ENCODE measurements around the gene GPR3.

DNA sequence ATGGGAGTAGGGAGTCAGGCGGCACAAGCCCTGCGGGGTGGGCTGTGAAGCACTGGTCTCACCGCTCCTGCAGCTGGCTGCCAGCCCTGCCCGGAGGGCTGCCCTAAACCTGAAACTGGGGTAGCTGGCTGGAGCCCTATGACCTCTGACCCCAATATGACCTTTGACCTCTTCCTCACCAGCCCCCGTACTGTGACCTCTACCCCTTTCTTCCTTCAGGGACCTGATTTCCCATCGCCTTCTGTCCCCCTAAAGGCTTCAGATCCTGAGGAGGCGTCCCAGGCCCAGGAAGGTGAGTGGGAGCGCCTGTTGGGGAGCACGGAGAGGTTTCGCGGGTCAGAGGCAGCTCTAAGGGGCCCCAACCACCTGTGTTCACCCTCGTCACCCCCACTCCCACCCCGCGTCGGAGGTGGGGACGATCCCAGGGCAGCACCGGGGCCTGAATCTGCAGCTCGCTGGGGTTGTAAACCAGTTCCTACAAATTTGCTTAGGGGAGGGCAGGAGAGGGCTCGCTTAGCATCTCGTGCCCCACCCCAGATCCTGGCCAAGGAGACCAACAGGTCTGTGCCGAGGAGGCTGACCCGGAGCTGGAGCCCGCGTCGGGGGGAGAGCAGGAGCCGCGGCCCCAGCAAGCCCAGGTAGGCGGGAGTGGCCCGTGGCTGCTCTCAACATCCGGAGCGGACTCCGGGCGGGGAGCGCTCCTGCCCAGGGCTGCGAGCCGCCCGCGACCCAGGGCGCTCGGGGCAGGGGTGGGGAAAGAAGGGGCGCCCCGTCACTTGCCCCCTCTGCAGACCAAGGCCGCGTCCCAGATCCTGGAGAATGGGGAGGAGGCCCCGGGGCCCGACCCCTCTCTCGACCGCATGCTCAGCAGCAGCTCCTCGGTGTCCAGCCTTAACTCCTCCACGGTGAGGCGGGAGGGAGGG, 43.3 kb upstream of the GPR3 start:
- TF ChIP-seq EZH2 (IDR thresholded peaks at IDR 0.05; ENCODE audit: insufficient read depth, low read length), result no peak
- TF ChIP-seq, protein P1, sequence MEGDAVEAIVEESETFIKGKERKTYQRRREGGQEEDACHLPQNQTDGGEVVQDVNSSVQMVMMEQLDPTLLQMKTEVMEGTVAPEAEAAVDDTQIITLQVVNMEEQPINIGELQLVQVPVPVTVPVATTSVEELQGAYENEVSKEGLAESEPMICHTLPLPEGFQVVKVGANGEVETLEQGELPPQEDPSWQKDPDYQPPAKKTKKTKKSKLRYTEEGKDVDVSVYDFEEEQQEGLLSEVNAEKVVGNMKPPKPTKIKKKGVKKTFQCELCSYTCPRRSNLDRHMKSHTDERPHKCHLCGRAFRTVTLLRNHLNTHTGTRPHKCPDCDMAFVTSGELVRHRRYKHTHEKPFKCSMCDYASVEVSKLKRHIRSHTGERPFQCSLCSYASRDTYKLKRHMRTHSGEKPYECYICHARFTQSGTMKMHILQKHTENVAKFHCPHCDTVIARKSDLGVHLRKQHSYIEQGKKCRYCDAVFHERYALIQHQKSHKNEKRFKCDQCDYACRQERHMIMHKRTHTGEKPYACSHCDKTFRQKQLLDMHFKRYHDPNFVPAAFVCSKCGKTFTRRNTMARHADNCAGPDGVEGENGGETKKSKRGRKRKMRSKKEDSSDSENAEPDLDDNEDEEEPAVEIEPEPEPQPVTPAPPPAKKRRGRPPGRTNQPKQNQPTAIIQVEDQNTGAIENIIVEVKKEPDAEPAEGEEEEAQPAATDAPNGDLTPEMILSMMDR (IDR thresholded peaks at IDR 0.05; ENCODE audit: insufficient read depth, low read depth, low read length), result no peak
